Measurements from ENCODE around the gene SART1.

DNA sequence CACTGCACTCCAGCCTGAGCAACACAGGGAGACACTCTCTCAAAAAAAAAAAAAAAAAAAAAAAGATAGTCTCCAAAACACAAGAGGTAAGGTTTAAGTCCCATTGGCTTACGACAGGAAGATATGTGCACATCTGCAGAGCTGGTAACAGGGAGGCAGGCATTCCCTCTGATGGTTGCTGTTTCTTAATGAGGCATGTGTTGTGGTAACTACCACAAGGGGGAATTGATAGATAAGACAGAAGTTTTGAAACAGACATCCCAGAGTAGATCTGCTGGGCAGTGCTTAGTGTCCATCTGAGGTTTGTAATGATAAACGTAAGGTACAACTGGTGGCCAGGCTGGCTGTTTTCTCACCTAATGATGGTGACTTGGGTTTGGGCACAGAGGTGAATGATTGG lies 35.8 kb downstream of the SART1 start:
- TF ChIP-seq CTCF (IDR thresholded peaks at IDR 0.05) (no peak), POLR2A (IDR thresholded peaks at IDR 0.05) (no peak), POLR2AphosphoS5 (IDR thresholded peaks at IDR 0.05) (no peak), EP300 (IDR thresholded peaks at IDR 0.05) (no peak)

Measured in suprapubic skin (tissue), 4 donors.